Gastroesophageal sphincter (tissue), 3 donors: Measurements from ENCODE around the gene SLC24A1.

ENCODE experiments used
- EP300 ChIP-seq: sonication (generic); formaldehyde crosslinking; IDR thresholded peaks from one replicate; pipeline ENCODE4 v1.6.1; 2017; ENCODE audit warnings: antibody characterized with exemption, mild to moderate bottlenecking
- TF ChIP-seq, protein P1 (sequence below), 4 experiments: fragments of 200-600 bp in 2 of 4; fragments of 450-650 bp in 2 of 4; sonication (generic) in 1 of 4; IDR thresholded peaks; one replicate each; pipeline ENCODE4 v1.5.1; 2017 to 2019; ENCODE audit warnings: antibody characterized with exemption in 4 of 4, mild to moderate bottlenecking in 2 of 4, moderate library complexity in 2 of 4

DNA sequence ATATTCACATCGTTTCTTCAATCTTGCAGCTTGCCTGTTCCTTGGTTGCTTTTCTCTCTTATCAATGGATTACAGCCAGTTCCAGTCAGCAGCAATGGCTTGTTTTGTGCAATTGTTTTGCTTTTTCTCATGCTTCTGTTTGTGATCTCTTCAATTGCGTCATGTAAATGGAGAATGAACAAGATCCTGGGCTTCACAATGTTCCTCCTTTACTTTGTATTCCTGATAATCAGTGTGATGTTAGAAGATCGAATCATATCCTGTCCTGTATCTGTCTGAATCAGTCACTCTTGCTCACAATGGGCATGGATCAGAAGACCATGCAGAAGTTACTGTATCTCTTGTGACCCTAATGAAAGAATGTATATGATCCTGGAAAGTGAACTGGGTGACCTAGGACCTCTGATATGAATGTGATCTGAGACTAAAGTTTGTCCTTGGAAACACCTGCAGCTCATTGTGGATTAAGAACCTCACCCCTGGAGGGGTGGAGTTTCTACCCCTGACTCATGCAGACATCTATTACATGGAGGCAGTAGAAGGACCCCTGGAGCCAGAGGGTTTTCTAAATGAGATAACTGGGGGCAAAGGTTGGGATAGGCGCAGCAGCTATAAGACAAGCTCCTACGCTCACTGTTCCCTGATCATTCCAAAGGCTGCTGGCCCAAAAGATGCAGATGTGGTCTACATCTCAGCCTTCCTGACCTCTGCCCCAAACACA, 32.2 kb downstream of the SLC24A1 start:
- TF ChIP-seq EP300, result no peak
- TF ChIP-seq, protein P1, sequence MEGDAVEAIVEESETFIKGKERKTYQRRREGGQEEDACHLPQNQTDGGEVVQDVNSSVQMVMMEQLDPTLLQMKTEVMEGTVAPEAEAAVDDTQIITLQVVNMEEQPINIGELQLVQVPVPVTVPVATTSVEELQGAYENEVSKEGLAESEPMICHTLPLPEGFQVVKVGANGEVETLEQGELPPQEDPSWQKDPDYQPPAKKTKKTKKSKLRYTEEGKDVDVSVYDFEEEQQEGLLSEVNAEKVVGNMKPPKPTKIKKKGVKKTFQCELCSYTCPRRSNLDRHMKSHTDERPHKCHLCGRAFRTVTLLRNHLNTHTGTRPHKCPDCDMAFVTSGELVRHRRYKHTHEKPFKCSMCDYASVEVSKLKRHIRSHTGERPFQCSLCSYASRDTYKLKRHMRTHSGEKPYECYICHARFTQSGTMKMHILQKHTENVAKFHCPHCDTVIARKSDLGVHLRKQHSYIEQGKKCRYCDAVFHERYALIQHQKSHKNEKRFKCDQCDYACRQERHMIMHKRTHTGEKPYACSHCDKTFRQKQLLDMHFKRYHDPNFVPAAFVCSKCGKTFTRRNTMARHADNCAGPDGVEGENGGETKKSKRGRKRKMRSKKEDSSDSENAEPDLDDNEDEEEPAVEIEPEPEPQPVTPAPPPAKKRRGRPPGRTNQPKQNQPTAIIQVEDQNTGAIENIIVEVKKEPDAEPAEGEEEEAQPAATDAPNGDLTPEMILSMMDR (IDR thresholded peaks at IDR 0.05), result no peak
